Fibroblast of lung (primary cell): ENCODE results near the gene EVI5. TPM values are rescaled to one million over a fixed set of nuclear protein-coding genes. Genes with fewer than 3 reads are reported as not detected.

Experiments
- DNase-seq, 2 donors: peaks; one replicate each; pipeline versions ENCODE4 v3.0.0 to v3.0.0-alpha.2; 2010; ENCODE audit warnings: low read depth in 2 of 2
- H2AFZ ChIP-seq: 2 replicates; pipeline ENCODE4 v1.5.1; 2012; ENCODE audit warnings: low read length, control low read depth, inconsistent platforms
- H3K27ac ChIP-seq: 2 replicates; pipeline ENCODE4 v1.5.1; 2011; ENCODE audit warnings: low read length, control low read depth; ENCODE audit not compliant: insufficient read depth
- H3K27me3 ChIP-seq: 2 replicates; pipeline ENCODE4 v1.5.1; 2011; ENCODE audit warnings: mild to moderate bottlenecking, low read length; ENCODE audit not compliant: control insufficient read depth, insufficient read depth
- H3K36me3 ChIP-seq: 2 replicates; pipeline ENCODE4 v1.5.1; 2011; ENCODE audit warnings: low read length; ENCODE audit not compliant: control insufficient read depth, insufficient read depth
- H3K4me1 ChIP-seq: 2 replicates; pipeline ENCODE4 v1.5.1; 2011; ENCODE audit warnings: low read length; ENCODE audit not compliant: control insufficient read depth, insufficient read depth; ENCODE audit errors: extremely low read depth
- H3K4me2 ChIP-seq: 2 replicates; pipeline ENCODE4 v1.5.1; 2011; ENCODE audit warnings: low read length, control low read depth; ENCODE audit not compliant: insufficient read depth; ENCODE audit errors: extremely low read depth
- H3K4me3 ChIP-seq, 4 experiments: fragments of 200-600 bp in 1 of 4; sonication (generic) in 1 of 4; replicated peaks in 1 of 4; 2 replicates each; pipeline ENCODE4 v1.5.1; 2011 to 2016; ENCODE audit warnings: low read length in 4 of 4, low read depth in 3 of 4, mild to moderate bottlenecking in 3 of 4, control low read depth in 2 of 4, inconsistent platforms in 1 of 4, mixed read lengths in 1 of 4; ENCODE audit not compliant: insufficient read depth in 1 of 4; ENCODE audit errors: control extremely low read depth in 1 of 4
- H3K79me2 ChIP-seq: 2 replicates; pipeline ENCODE4 v1.5.1; 2012; ENCODE audit warnings: mild to moderate bottlenecking, low read length, inconsistent platforms; ENCODE audit not compliant: control insufficient read depth, insufficient read depth
- H3K9ac ChIP-seq: 2 replicates; pipeline ENCODE4 v1.5.1; 2011; ENCODE audit warnings: mild to moderate bottlenecking, low read length, control low read depth; ENCODE audit not compliant: insufficient read depth
- H3K9me3 ChIP-seq: 2 replicates; pipeline ENCODE4 v1.5.1; 2012; ENCODE audit warnings: low read depth, low read length; ENCODE audit not compliant: control insufficient read depth, insufficient read depth
- H4K20me1 ChIP-seq: 2 replicates; pipeline ENCODE4 v1.5.1; 2011; ENCODE audit warnings: low read length; ENCODE audit not compliant: control insufficient read depth, insufficient read depth; ENCODE audit errors: extremely low read depth
- EZH2 ChIP-seq: IDR thresholded peaks from 2 replicates; pipeline ENCODE4 v1.5.1; 2012; ENCODE audit warnings: low read length, control low read depth, mild to moderate bottlenecking; ENCODE audit errors: missing control alignments
- polyA plus RNA-seq, 2 donors: library from polyadenylated mRNA; depleted of rRNA in 1 of 2; stranded (reverse) in 1 of 2; unstranded in 1 of 2; fragments of >200 nt; gene quantifications; 2 replicates each; pipeline ENCODE4 v1.2.1, GENCODE V29; 2011 to 2012; ENCODE audit warnings: missing spikeins in 1 of 2
- total RNA-seq: library from RNA; depleted of rRNA; stranded (reverse); fragments of >200 nt; gene quantifications from 2 replicates; pipeline ENCODE4 v1.2.1, GENCODE V29; 2014
- TF ChIP-seq, protein P1 (sequence below), 2 donors: IDR thresholded peaks in 1 of 2; conservative IDR thresholded peaks in 1 of 2; 1 replicate in 1 of 2; 2 replicates in 1 of 2; pipeline ENCODE4 v1.5.1; 2011 to 2012; ENCODE audit warnings: low read length in 2 of 2, control low read depth in 1 of 2, inconsistent platforms in 1 of 2, low read depth in 1 of 2, mild to moderate bottlenecking in 1 of 2

Gene EVI5
- total and polyA plus RNA-seq, 2 donors (not counting 1 experiment from before 2014, with no cell fraction given), result 32.5 to 48.1 TPM

- H3K27me3 ChIP-seq, result peaks cover 49% of the 10 kb centered on the region
- DNase-seq, result no peak
- H3K4me1 ChIP-seq, result no peaks in the 10 kb centered on the region
- H2AFZ ChIP-seq, result no peak overlapping the region
- H3K9ac ChIP-seq, result no peak overlapping the region
- H3K79me2 ChIP-seq, result no peaks in the 10 kb centered on the region
- no peak overlapping the region for H3K4me2 ChIP-seq
- no peaks in the 10 kb centered on the region for H3K9me3 ChIP-seq
- no peaks in the 10 kb centered on the region for H4K20me1 ChIP-seq
- no peak overlapping the region for H3K4me3 ChIP-seq
- no peaks in the 10 kb centered on the region for H3K36me3 ChIP-seq
- H3K27ac ChIP-seq, result no peak overlapping the region
- TF ChIP-seq, protein P1, sequence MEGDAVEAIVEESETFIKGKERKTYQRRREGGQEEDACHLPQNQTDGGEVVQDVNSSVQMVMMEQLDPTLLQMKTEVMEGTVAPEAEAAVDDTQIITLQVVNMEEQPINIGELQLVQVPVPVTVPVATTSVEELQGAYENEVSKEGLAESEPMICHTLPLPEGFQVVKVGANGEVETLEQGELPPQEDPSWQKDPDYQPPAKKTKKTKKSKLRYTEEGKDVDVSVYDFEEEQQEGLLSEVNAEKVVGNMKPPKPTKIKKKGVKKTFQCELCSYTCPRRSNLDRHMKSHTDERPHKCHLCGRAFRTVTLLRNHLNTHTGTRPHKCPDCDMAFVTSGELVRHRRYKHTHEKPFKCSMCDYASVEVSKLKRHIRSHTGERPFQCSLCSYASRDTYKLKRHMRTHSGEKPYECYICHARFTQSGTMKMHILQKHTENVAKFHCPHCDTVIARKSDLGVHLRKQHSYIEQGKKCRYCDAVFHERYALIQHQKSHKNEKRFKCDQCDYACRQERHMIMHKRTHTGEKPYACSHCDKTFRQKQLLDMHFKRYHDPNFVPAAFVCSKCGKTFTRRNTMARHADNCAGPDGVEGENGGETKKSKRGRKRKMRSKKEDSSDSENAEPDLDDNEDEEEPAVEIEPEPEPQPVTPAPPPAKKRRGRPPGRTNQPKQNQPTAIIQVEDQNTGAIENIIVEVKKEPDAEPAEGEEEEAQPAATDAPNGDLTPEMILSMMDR (conservative IDR thresholded peaks at IDR 0.05 in 1 of 2, IDR thresholded peaks at IDR 0.05 in 1 of 2; ENCODE audit: low read depth in 1 of 2, low read length in 2 of 2), result no peak
- no peak for TF ChIP-seq EZH2
Observed at GRCh38 chr1:92488416-92488815, 296.5 kb downstream of the EVI5 start.

DNA sequence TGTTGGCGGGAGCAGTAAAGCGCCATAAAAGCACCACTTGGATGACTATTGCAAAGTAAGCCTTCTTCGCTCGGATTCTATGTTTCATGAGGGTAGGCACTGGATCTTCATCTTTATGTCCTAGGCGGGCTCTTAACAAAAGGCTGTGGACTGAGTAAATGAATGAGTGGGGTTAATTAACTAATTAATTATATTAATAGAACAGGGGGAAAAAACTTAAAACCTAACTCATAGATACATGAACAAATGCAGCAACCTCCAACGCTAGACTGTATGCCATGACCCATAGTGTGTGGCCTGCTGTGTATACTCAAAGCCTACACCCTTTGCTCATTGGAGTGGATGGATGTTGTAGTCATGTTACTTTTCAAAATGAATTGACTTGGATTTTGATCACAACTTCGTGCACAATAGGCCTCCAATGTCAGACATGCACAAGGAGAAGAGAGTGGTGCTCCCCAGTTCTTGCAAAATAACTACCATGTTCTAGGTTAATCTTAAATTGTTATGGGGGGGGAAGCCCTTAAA lies 297.8 kb downstream of the EVI5 start:
- Histone ChIP-seq H3K36me3 (no peaks in the 10 kb centered on the region), H3K27me3 (peaks cover 61% of the 10 kb centered on the region), H3K9me3 (no peaks in the 10 kb centered on the region), H3K9ac (no peak overlapping the region), H3K27ac (no peak overlapping the region), H2AFZ (no peak overlapping the region), H3K4me2 (no peak overlapping the region), H3K4me3 (no peak overlapping the region), H3K79me2 (no peaks in the 10 kb centered on the region), H4K20me1 (no peaks in the 10 kb centered on the region), H3K4me1 (no peaks in the 10 kb centered on the region)
- DNase-seq, result no peak
- TF ChIP-seq EZH2, result no peak
- TF ChIP-seq, protein P1 (conservative IDR thresholded peaks at IDR 0.05 in 1 of 2, IDR thresholded peaks at IDR 0.05 in 1 of 2; ENCODE audit: low read depth in 1 of 2, low read length in 2 of 2), result no peak

DNA sequence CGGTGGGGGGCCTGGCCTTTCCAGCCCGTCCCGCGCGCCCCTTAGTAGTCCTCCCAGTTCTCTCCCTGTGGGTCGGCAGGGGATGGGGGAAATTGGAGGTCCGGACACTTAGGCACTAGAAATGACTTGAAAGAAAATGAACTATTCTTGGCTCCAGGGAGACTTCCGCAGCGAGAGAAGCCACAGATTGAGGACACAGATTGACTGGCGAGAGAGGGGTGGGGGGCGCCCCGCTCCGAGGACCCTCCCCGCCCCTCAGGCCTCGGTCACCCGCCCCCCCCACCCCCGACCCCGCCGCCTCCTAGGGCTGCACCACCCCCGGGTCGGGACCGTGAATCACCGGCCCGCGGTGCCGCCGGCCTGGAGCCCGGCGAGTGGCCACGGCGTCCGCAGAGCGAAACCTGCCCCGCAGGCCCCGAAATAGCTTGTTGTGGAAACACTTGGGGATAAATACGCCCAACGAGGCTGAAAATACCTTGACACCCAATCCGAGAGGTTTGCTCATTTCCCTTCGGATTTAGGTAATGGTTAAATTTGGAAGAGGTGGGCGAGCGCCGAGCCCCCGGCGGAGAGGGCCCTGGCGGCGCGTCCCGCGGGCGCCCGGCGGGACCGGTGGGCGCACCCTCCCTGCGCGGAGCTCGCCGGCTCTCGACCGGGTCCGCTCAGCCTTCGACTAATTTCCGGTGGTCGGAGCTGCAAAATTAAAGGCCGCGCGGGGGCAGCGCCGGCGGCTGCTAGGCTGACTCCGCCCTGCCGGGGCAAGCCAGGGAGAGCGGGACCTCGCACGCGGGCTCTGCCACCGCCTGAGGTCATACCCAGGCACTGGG lies 298.4 kb downstream of the EVI5 start, which contains the start of gene GFI1:
GFI1 (minus strand) TSS at position 675 of the 827 bp plus-strand sequence. CDS start 3,438 bp downstream, outside the sequence.
- Histone ChIP-seq H3K4me2 (peak within 1 kb of the TSS; percentile 75), H3K4me3 (peak within 1 kb of the TSS; percentile 31 to 51 (median 42)), H3K36me3 (no peaks in the 10 kb centered on the region), H4K20me1 (no peaks in the 10 kb centered on the region), H2AFZ (no peak within 1 kb of the TSS), H3K9ac (peak within 1 kb of the TSS; percentile 7), H3K27ac (no peak within 1 kb of the TSS), H3K4me1 (no peaks in the 10 kb centered on the region), H3K79me2 (no peaks in the 10 kb centered on the region), H3K9me3 (no peaks in the 10 kb centered on the region), H3K27me3 (peaks cover 67% of the 10 kb centered on the region)
- DNase-seq, result peak in 1 of 2 donors; percentile 15
- TF ChIP-seq, protein P1 (conservative IDR thresholded peaks at IDR 0.05 in 1 of 2, IDR thresholded peaks at IDR 0.05 in 1 of 2; ENCODE audit: low read depth in 1 of 2, low read length in 2 of 2), result peak in 1 of 2 donors; percentile 1
- peak; percentile 55 for TF ChIP-seq EZH2
